PC-9 (cell line): ENCODE data around the gene HCN4.

Source experiments
- EZH2 ChIP-seq: fragments of 200-600 bp; sonication (generic); IDR thresholded peaks from 2 replicates; pipeline ENCODE4 v1.8.0; 2017; ENCODE audit warnings: antibody characterized with exemption, low read depth
- TF ChIP-seq, protein P1 (sequence below): fragments of 200-600 bp; sonication (generic); conservative IDR thresholded peaks from 2 replicates; pipeline ENCODE4 v1.6.1; 2017; ENCODE audit warnings: mixed run types, antibody characterized with exemption, mild to moderate bottlenecking, moderate library complexity

DNA sequence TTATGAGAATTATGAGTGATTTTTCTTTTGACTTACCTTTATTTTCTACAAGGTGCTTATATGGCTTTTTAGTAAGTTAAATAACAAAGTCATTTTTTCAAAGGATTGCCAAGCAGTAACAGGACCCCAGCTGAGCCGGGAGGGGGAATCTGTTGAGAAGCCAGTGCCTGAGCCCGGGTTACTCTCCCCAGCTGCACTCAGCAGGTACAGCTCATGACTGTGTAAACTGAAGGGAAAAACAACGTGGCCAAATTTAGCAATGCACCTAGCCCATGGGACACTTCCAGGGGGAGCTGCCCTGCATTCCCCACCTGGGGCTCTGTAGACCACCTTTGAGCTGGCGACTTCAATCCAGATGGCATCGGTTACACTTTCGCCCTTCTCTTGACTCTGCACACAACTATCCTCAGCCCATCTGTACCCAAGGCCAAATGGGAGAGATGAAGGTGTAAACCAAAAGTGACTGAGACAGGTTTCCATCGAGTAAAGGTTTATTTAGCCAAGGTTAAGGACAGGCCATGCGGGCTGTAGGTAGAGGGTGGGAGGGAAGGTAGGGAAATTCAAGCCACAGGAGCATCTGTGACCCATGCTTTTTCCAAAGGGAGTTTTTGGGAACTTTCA, 18.2 kb upstream of the HCN4 start:
- TF ChIP-seq, protein P1, sequence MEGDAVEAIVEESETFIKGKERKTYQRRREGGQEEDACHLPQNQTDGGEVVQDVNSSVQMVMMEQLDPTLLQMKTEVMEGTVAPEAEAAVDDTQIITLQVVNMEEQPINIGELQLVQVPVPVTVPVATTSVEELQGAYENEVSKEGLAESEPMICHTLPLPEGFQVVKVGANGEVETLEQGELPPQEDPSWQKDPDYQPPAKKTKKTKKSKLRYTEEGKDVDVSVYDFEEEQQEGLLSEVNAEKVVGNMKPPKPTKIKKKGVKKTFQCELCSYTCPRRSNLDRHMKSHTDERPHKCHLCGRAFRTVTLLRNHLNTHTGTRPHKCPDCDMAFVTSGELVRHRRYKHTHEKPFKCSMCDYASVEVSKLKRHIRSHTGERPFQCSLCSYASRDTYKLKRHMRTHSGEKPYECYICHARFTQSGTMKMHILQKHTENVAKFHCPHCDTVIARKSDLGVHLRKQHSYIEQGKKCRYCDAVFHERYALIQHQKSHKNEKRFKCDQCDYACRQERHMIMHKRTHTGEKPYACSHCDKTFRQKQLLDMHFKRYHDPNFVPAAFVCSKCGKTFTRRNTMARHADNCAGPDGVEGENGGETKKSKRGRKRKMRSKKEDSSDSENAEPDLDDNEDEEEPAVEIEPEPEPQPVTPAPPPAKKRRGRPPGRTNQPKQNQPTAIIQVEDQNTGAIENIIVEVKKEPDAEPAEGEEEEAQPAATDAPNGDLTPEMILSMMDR, result no peak
- TF ChIP-seq EZH2, result no peak
